COR-L47 (cell line): Measurements from ENCODE around the gene ATP6V0A1.
"Not testable (repeated sequence)": the region's sequence is repeated elsewhere in the genome, so short reads cannot be mapped to it uniquely, and the experiment has no call there.

ENCODE experiments used
- DNase-seq: peaks from one replicate; lab custom pipeline; 2025; lab: John Stamatoyannopoulos, UW

Gene ATP6V0A1

DNA sequence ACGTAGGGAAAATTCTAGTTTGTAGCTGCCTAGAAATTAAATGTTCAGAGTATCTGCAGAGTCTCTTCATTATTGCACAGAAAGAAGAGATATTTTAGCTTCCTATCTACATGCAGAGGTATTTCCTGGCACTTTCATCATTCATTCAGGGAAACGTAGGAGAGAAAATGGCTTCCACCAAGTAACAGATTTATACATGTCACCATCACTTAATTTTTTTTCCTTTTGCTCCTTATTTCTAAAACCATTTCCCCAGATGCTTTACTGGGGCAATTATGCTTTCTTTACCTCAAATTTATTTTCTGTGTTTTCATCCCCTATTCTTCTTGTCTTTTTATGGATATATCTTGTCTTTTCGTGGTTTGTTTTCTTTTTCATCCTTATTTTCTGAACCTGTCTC is 18.5 kb downstream of the ATP6V0A1 start:
- no peak for DNase-seq

DNA sequence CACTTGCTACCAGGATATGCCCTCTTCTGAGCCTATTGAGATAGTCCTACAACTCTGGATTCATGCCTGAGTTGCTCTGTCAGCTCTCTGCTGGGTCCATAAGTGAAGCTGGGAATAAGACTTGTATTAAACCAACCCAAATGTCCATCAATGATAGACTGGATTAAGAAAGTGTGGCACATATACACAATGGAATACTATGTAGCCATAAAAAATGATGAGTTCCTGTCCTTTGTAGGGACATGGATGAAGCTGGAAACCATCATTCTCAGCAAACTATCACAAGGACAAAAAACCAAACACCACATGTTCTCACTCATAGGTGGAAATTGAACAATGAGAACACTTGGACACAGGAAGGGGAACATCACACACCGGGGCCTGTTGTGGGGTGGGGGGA is 19.1 kb downstream of the ATP6V0A1 start:
- not testable (repeated sequence) for DNase-seq

DNA sequence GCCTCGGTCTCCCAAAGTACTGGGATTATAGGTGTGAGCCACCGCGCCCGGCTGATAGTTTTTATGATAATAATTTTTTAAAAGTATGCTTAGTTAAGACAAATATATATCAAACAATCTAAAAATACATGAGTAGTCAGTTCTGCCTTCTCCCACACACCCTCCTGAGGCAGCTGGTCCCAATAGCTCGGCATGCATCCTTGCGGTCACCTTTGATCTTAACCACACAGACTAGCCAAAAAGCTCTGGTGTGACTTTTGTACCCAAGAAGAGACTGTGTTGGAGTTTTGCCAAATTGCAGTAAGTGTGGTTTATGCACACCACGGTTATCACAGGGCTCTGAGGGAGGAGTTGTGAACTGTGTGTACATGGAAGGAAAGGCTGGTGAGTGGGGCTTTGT is 25.6 kb downstream of the ATP6V0A1 start:
- DNase-seq = no peak

DNA sequence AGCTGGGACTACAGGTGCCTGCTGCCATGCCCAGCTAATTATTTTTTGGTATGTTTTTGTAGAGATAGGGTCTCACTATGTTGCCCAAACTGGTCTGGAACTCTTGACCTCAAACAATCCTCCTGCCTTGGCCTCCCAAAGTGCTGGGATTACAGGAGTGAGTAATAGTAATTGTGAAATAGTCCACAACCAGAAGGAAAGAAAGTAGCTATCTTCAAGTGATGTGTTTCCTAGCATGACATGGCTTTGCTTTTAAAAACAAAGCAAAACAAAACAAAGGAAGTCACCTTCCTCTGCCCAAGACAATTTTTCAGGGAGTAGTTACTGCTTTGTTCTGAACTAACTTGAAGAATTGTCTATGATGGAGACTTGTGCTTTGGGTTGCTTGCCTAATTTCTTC is 27.0 kb downstream of the ATP6V0A1 start:
- DNase-seq = no peak

DNA sequence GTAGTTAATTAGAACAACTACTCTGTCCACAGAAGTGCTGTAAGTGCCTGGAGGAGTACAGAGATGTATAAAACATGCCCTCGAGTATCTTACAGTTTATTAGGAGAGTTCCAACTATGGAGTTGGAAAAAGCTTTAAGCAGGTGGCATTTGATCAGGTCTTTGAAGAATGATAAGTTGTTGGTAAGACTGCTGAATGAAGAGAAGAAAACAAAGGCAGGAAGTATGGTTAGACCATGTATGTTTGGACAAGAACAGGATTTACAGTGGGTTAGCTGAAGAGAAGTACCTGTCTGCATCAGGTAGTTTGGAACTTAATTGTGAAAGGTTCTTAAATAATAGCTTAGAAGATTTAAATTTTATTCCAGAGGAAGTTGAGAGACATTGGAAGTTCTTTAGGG is 29.4 kb downstream of the ATP6V0A1 start:
- no peak for DNase-seq

DNA sequence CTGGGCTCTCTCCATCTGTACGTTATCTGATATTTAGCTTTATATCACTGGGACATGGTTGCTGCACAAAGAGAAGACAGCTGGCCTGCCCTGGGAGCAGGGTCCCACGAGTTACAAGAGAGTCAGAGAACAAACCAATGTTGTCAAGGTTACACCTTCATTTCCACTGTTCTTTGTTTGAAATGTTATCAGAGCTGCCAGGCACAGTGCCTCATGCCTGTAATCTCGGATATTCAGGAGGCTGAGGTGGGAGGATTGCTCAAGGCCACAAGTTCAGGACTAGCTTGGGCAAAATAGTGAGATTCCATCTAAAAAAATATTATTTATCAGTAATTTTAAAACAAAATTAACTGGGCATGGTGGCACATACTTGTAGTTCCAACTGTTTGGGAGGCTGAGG is 34.6 kb downstream of the ATP6V0A1 start:
- no peak for DNase-seq

DNA sequence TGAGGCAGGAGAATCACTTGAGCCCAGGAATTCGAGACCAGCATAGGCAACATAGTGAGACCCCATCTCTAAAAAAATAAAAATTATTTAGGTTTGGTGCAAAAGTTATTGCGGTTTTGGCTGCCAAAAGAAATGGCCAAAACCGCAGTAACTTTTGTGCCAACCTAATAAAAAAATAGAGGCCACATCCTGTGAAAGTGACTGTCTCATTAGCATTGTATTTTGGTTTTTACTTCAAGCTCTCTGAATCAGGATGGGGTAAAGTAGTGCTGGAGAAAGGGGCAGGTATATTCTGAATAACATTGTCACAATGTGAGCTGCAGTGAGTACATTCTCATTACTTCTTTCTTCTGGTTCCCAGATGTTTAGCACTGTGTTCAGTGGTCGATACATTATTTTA is 36.0 kb downstream of the ATP6V0A1 start:
- DNase-seq = no peak

DNA sequence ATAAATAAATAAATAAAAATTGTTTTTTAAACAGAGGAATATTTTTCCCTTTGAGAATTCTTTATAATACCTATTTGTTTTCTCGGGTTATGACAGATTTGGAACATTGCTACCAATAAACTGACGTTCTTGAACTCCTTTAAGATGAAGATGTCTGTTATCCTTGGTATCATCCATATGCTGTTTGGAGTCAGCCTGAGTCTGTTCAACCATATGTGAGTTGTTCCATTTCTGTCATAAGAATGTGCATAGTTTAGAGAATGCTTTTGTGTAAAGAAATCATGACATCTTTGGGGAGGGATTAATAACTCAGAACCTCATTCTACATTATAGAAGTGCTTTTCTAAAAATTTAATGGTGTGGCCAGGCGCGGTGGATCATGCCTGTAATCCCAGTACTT is 40.1 kb downstream of the ATP6V0A1 start:
- DNase-seq = no peak

DNA sequence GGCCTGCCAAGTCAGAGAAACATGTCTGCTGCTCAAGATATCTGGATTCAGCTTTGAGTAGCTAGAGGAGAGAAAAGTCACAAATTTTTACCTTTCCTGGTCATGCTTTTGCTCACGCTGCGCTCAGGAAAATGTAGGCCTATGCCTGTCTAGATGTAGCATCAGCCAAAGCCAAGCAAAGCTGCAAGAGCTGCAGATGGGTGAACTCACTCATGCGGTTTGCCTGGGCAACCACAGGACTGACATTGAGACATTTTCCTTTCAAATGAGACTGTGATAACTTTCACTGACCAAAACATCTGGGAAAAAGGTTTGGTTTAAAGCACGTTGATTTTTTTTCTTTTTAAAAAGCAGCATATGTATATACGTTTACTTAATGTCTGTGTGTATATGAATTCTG is 43.4 kb downstream of the ATP6V0A1 start:
- DNase-seq = no peak

DNA sequence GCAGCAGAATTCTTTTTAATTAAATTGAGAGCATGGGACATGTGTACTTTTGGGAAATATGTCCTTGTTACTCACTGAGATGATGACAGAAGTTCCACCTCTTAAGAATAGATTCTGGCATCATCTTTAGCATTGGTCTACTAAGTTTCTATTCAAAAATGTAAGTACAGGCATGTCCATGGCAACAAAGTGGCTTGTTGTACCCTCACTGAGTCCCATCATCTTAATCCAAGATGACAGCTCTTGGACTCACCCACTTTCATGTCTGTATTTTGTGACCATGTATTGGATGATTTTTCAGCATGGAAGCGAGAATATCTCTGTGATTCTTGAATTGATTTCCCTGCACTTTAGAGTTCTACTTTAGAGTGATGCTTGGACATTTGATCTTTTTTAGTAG is 44.2 kb downstream of the ATP6V0A1 start:
- no peak for DNase-seq

DNA sequence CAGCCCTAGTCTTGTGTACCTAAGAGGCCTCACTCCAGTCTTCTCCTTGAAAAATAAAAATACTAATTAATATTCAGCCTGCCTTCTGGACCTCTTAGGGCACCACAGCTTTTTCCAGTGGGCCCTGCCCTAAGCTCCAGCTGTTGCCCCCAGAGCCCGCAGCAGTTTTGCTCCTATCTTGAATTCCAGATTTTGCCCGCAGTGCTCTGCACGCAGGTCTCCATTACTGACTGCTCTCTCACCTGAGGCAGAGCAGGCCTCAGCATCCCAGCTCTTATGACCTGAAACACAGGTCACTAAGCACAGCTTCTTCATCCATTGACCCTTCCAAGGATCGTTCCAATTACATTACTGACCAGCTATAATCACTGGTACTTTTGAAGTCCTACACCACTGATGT is 49.0 kb downstream of the ATP6V0A1 start:
- DNase-seq = no peak

DNA sequence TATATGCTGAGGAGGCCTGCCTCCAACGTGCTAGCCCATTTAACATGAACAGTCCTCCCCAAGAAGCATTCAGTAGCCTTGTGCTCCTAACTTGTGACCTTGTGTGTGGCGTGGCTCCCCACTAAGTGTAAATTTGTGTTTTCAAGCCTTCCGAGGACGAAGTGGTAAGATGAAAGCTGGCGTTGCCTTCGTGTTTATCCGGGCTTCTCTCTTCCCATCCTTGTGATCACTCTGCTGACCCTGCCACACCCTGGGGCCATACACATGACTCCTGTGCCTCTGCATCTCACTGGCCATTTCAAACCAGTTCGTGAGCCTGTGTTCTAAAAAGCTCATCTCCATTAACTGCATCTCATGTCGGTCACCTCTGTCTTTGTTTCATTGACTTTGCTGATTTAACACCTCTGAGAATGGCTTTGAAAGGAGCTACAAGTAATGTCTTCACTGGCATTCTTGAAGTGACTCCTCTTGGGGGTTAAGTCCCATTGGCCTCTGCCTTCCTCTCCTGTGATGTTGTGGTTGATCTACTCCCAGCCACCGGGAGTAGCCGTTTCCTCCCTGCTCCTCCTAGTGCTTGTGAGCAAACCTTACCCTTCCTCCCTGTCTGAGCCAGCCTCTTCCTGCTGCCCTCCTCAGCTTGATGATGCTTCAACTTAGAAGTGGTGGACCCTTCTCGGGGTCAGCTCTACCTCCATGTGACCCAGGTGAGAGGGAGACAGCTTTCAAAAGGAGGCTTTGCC is 49.9 kb downstream of the ATP6V0A1 start:
- DNase-seq = no peak

DNA sequence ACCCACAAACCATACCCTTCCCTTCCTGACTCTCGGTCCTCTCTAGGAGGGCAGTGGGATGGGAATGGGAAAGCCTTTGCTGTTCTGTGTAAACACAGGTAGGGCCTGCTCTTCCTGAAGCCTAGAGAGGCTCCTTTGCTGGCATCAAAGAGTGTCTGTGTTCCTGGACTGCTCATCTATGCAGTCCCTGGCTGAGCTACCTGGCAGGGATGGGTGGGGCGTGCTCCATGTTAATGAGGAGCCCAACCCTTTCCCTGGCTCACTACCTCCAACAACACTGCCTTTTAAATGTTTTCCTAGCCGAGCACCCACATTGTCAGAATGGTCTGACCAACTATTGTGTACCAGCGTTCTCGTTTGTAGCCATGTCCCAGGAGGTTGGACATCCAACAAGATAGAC is 50.7 kb downstream of the ATP6V0A1 start:
- DNase-seq = no peak

DNA sequence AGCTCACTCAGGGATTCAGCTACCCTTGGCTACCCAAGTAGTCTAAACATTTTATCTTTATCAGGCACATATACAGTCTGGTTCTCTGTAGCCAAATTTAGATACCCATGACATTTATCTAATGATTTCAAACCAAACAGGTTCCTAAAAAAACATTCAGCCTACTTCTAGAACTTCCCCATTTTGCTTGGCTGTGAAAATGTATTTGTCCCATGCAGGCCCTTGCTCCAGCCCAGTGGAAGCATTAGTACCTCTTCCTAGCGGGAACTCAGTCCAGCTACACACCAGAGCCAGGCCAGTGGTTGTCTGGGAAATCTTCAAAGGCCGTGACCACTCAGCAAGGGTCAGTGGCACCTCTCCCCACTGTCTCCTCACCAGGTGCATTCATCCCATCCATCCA is 51.2 kb downstream of the ATP6V0A1 start:
- no peak for DNase-seq

DNA sequence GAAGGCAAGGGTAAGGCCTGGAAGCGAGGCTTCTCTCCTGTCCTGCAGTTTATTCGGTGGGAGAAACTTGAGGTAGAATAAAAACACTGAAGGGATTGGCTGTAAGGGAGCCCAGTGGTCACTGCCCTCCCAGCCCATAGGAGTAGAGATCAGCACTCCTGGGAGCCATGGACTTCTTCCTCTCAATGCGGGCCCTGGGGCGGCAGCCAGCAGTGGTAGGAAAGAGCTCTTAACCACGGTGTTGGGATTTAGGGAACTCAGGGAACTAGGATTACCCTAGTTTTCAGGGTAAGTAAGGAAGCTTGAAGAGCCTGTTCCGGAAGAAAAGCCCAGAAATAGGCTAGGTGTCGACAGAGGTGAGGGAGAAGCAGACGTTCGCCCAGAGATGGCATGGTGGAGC is 53.6 kb downstream of the ATP6V0A1 start:
- no peak for DNase-seq

DNA sequence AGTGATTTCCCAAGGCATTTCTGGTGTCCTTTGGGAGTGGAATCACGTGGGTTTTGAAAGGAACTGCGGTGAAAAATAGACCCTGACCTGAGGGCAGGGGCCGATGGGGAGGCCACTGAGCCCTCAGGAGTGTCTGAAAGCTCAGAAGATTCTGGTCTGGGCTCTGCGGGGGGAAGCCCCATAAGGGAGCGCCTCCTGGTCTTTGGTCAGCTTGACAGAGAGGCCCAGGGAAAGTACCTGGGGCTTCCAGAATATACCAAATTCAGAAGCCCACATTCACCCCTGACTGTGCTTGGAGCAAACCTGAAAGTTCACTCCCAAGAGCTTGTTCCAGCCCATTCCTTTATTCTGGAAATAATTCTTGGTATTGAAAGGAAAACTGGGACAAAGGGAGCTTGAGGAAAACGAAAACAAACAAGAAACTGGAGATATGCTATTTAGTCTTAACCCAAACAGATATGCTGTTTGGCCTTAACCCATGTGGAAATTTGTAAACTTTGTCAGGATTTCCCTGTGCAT is 54.1 kb downstream of the ATP6V0A1 start:
- no peak for DNase-seq

DNA sequence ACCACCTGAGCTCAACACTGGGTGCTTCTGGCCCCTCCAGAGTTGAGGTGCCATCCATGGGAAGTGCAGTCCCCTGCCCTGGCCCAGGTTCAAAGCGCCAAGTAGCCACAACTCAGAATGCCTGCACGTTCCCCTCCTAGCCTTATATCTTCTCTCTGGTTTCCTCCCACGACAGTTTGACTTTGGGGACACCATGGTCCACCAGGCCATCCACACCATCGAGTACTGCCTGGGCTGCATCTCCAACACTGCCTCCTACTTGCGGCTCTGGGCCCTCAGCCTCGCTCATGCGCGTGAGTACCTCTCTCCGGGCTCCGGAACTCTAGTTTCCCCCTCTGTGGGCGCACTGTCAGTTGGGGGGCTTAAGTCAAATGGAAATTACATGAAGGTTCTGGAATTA is 55.0 kb downstream of the ATP6V0A1 start:
- DNase-seq = no peak

DNA sequence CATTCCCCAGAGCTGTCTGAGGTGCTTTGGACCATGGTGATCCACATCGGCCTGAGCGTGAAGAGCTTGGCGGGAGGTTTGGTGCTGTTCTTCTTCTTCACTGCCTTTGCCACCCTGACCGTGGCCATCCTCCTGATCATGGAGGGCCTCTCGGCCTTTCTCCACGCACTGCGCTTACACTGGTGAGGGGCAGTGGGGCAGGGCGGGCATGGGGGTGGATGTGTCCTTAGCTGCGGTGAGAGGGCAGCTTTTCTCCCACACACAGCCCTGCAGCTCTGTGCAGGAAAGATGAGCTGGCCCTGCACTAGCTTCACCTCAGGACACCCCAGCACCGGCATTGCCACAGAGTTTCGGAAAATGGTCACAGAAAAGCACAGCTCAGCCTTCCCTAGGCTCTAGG is 55.6 kb downstream of the ATP6V0A1 start:
- DNase-seq = no peak

DNA sequence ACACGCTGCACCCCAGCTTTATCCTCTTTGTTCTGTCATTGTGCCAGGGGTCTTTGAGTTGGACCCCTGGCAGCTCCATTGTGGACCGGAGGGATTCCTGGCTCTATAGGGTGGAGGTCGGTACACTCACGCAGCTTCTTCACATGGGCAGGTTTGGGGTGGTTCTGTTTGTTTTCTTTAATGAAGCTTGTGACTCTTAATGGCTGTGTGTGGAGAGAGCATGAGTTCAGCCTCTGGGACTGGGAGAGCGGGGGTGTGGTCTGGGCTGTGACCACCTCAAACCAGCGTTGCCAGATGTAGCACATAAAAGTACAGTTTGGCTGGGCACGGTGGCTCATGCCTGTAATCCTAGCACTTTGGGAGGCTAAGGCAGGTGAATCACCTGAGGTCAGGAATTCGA is 56.2 kb downstream of the ATP6V0A1 start:
- no peak for DNase-seq

DNA sequence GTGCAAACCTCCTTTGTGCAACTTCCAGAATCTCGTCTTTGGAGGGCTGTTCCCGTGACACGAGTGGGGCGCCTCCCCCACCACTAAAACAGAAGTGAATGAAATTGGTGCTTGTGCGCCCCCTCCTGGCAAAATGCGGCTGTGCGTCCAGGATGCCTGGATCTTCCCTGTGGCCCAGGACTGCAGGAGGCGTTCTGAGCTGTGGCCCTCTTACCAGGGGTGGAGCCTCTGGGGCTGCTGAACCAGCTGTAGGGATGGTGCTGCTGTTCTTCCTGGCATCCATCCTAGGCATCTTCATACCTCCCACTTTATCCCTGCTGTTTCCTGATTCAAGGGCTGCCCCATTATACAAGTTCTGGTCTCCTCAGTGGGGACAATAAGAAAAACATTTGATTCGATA is 58.8 kb downstream of the ATP6V0A1 start:
- peak; percentile 42 for DNase-seq

DNA sequence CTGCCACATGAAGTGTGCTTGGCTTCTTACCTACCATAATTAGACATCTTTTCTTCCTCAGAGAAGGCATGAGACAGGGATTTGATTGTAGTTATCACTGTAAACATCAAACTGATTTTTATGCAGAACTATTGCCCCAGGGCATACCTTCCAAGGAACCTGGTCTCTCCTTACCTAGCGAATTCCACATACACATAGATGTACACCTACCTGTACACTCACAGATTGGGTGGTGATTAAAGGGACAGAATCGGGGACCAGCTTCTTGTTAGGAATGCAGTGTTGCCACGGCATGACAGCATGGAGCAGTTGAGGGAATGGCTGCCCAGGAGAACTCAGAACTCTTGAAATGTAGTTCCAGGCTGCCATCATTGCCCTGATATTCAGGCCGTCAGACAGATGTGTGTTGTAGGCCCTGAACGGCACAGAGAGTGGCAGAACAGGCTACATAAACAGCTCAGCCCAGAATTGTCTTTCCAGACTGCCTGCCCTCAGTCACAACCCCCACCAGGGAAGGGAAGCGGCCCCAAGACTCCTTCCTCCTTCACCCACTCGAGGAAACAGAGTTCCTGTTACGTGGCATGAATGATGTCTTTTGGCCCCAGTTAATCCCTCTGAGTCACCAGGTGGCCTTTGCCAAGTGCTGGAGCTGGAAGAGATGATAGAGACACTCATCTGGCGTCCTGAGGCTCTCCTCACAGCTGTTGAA is 59.5 kb downstream of the ATP6V0A1 start:
- DNase-seq = no peak

DNA sequence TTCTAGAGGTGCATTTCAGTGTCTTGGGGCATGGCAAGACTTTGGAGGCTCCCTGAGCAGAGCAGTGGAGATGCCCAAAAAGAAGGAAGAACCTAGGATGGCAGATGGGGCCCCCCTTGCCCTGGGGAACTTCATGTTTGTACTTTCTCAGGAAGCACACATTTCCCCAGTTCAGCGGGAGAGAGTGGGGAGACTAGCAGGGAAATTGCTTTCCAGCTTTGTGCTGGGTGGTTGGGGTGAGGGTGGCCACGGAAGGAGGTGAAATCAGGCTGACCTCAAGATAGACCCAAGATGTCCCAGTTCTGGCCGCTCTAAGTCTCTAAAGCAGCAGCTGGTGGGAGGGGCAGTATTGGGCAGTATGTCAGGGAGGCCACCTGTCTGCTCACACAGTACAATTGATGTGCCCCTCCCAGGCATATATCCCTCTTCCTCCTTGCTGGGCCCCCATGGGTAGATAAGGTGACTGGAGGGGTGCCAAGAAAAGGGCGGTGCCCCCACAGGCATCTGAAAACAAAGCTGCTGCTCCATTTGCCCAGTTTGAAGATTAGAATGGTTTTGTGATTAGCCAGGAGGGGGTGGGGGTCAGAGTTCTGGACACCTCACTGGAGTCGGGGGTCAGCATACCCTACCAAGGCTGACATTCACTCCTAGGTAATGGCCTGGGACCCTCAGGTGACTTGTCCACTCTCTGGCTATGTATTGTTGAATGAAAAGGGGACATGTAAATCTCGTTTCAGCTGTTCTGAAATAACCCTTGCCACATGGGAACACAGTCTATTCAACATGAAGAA is 60.3 kb downstream of the ATP6V0A1 start:
- peak; percentile 40 for DNase-seq
